DOHH2 (cell line): ENCODE results near the gene MTARC2.

Experiments
- H3F3A ChIP-seq: fragments of 200-600 bp; sonication (generic), shearing (Covaris generic); 2 replicates; pipeline ENCODE4 v1.6.0; 2016; ENCODE audit warnings: antibody characterized with exemption, mild to moderate bottlenecking; ENCODE audit not compliant: control insufficient read depth, insufficient read depth
- H3K27ac ChIP-seq: fragments of 200-600 bp; sonication (generic); 2 replicates; pipeline ENCODE4 v1.5.1; 2014; ENCODE audit warnings: low read depth, mild to moderate bottlenecking, low read length, moderate library complexity
- H3K27me3 ChIP-seq: fragments of 200-600 bp; sonication (generic); 2 replicates; pipeline ENCODE4 v1.6.1; 2014; ENCODE audit warnings: mild to moderate bottlenecking, low read length, mixed read lengths; ENCODE audit not compliant: control insufficient read depth
- H3K36me3 ChIP-seq: fragments of 200-600 bp; sonication (generic); 2 replicates; pipeline ENCODE4 v1.6.1; 2014; ENCODE audit warnings: mild to moderate bottlenecking, low read length, moderate library complexity, mixed read lengths; ENCODE audit not compliant: control insufficient read depth
- H3K4me1 ChIP-seq: fragments of 200-600 bp; sonication (generic); 2 replicates; pipeline ENCODE4 v1.6.1; 2014; ENCODE audit warnings: mild to moderate bottlenecking, low read length, mixed read lengths; ENCODE audit not compliant: control insufficient read depth
- H3K4me2 ChIP-seq: fragments of 200-600 bp; sonication (generic); 2 replicates; pipeline ENCODE4 v1.6.0; 2014; ENCODE audit warnings: mild to moderate bottlenecking, low read length, moderate library complexity
- H3K4me3 ChIP-seq: fragments of 200-600 bp; sonication (generic); 2 replicates; pipeline ENCODE4 v1.5.1; 2014; ENCODE audit warnings: mild to moderate bottlenecking, low read length, mixed read lengths
- H3K79me2 ChIP-seq: fragments of 200-600 bp; sonication (generic); 2 replicates; pipeline ENCODE4 v1.6.1; 2014; ENCODE audit warnings: mild to moderate bottlenecking, low read length, mixed read lengths; ENCODE audit not compliant: control insufficient read depth
- H3K9me2 ChIP-seq: fragments of 200-600 bp; sonication (generic); replicated peaks from 2 replicates; pipeline ENCODE4 v1.6.1; 2014; ENCODE audit warnings: mild to moderate bottlenecking, low read length, mixed read lengths; ENCODE audit not compliant: control insufficient read depth
- H3K9me3 ChIP-seq: fragments of 200-600 bp; sonication (generic); 2 replicates; pipeline ENCODE4 v1.6.1; 2014; ENCODE audit warnings: antibody characterized with exemption, low read length, mixed read lengths; ENCODE audit not compliant: control insufficient read depth, insufficient read depth
- H4K20me1 ChIP-seq: fragments of 200-600 bp; sonication (generic); 2 replicates; pipeline ENCODE4 v1.6.0; 2014; ENCODE audit warnings: low read depth, mild to moderate bottlenecking, antibody characterized with exemption, low read length, moderate library complexity; ENCODE audit not compliant: control insufficient read depth, insufficient read depth
- EZH2phosphoT487 ChIP-seq: fragments of 200-600 bp; sonication (generic); IDR thresholded peaks from 2 replicates; pipeline ENCODE4 v1.6.1; 2017; ENCODE audit warnings: borderline replicate concordance, mild to moderate bottlenecking, antibody characterized with exemption, low read length, moderate library complexity, mixed read lengths
- TF ChIP-seq, protein P1 (sequence below): fragments of 200-600 bp; sonication (generic); IDR thresholded peaks from one replicate; pipeline ENCODE4 v1.5.1; 2014; ENCODE audit warnings: antibody characterized with exemption, mild to moderate bottlenecking, low read depth, low read length; ENCODE audit not compliant: poor library complexity, severe bottlenecking

MTARC2 gene

DNA sequence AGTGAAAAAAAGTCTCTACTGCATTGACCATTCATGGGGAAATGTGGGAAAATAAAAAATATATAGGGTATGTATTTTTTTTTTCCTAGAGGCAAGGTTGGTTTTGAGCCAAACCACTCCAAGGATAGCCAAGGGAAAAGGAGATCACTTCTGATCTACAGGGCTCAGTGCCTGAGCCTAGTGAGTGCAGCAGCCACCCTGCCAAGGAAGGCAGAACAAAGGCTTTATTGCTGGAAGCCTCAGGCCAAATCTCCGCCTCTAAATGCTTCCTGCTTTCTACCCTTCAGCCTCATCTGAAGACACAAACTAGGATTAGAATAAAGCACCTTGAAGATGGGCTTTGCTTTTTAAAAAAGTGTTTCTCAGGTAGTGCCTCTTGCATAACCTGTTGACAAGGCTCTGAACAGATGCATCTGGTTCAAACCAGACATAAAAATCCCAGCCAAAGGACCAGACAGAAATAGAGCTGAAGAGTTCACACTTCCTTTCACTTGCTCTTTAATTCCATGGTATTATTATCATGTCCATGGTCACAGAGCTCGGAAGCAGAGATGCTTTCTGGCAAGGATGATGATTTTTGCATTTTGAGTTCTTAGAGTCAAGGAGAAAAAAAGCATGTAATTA is 47.5 kb upstream of the MTARC2 start:
- peaks cover 8% of the 10 kb centered on the region for H3K27me3 ChIP-seq
- no peaks in the 10 kb centered on the region for H3F3A ChIP-seq
- no peaks in the 10 kb centered on the region for H3K36me3 ChIP-seq
- no peaks in the 10 kb centered on the region for H3K9me2 ChIP-seq
- no peak overlapping the region for H3K4me3 ChIP-seq
- no peak overlapping the region for H3K4me2 ChIP-seq
- TF ChIP-seq EZH2phosphoT487, result no peak
- TF ChIP-seq, protein P1, sequence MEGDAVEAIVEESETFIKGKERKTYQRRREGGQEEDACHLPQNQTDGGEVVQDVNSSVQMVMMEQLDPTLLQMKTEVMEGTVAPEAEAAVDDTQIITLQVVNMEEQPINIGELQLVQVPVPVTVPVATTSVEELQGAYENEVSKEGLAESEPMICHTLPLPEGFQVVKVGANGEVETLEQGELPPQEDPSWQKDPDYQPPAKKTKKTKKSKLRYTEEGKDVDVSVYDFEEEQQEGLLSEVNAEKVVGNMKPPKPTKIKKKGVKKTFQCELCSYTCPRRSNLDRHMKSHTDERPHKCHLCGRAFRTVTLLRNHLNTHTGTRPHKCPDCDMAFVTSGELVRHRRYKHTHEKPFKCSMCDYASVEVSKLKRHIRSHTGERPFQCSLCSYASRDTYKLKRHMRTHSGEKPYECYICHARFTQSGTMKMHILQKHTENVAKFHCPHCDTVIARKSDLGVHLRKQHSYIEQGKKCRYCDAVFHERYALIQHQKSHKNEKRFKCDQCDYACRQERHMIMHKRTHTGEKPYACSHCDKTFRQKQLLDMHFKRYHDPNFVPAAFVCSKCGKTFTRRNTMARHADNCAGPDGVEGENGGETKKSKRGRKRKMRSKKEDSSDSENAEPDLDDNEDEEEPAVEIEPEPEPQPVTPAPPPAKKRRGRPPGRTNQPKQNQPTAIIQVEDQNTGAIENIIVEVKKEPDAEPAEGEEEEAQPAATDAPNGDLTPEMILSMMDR, result no peak
- H3K9me3 ChIP-seq, result no peaks in the 10 kb centered on the region
- no peaks in the 10 kb centered on the region for H3K79me2 ChIP-seq
- no peaks in the 10 kb centered on the region for H4K20me1 ChIP-seq
- no peaks in the 10 kb centered on the region for H3K4me1 ChIP-seq
- no peak overlapping the region for H3K27ac ChIP-seq

DNA sequence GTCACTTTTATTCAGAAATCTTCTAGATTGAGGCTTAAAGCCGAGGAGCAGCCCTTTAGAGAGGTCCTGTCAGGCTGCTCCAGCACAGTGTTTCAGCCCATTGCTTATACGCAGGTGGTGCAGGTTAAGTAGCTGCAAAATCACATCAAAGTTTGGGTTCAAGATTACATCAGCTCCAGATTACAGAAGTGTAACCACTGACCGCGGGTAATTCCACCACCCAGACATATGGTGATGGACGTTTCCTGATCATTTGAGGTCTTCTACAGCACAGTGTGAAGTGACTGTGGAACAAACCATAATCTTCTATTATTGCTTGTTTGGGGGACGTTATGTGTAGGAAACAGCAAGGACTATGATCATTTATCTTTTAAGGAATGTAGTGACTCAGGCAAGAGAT is 46.1 kb upstream of the MTARC2 start:
- H3K9me2 ChIP-seq, result no peaks in the 10 kb centered on the region
- no peak overlapping the region for H3K4me2 ChIP-seq
- no peak for TF ChIP-seq EZH2phosphoT487
- TF ChIP-seq, protein P1, result no peak
- H3K27me3 ChIP-seq, result peaks cover 8% of the 10 kb centered on the region
- H3K4me1 ChIP-seq, result no peaks in the 10 kb centered on the region
- no peak overlapping the region for H3K4me3 ChIP-seq
- H3F3A ChIP-seq, result no peaks in the 10 kb centered on the region
- no peaks in the 10 kb centered on the region for H3K9me3 ChIP-seq
- H3K79me2 ChIP-seq, result no peaks in the 10 kb centered on the region
- no peaks in the 10 kb centered on the region for H3K36me3 ChIP-seq
- no peaks in the 10 kb centered on the region for H4K20me1 ChIP-seq
- H3K27ac ChIP-seq, result no peak overlapping the region

DNA sequence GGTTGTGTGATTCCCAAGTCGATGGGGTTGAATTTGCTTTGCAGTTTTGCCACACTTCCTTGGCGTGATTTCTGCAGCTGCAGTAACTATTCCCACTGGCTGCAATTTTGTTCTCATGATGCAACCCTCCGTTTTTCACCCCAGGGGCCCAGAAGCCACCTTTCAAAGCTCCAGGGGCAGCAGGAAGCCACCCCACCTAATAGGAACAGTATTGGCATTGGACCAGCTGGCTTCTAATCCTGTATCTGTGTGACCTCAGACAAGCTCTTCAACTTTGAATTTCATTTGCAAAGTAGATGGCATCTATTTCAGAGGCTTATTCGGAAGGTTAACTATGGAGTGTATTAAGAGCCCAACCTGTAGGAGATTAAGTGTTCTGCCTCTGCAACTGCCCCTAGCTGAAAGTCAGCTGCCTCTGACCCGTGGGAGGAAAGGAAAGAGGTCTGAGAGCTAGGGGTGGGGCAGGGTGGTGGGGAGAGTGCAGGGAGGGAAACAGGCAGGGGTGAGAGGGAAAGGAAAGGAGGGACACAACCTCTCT is 45.3 kb upstream of the MTARC2 start:
- H3K4me2 ChIP-seq, result no peak overlapping the region
- no peaks in the 10 kb centered on the region for H3F3A ChIP-seq
- H3K27ac ChIP-seq, result no peak overlapping the region
- no peaks in the 10 kb centered on the region for H3K9me2 ChIP-seq
- no peak overlapping the region for H3K4me3 ChIP-seq
- H4K20me1 ChIP-seq, result no peaks in the 10 kb centered on the region
- H3K4me1 ChIP-seq, result no peaks in the 10 kb centered on the region
- H3K36me3 ChIP-seq, result no peaks in the 10 kb centered on the region
- peaks cover 8% of the 10 kb centered on the region for H3K27me3 ChIP-seq
- no peak for TF ChIP-seq EZH2phosphoT487
- TF ChIP-seq, protein P1, result no peak
- H3K79me2 ChIP-seq, result no peaks in the 10 kb centered on the region
- no peaks in the 10 kb centered on the region for H3K9me3 ChIP-seq
